ENCODE measurements around the gene PDE3A.

The PDE3A gene

GRCh38 chr12:20420557-20420956 lies 52.2 kb downstream of the PDE3A start:
- DNase-seq (ENCODE audit: insufficient read length, low spot score), result no peak
- FAIRE-seq, result no peak

GRCh38 chr12:20421421-20421820 lies 53.1 kb downstream of the PDE3A start:
- FAIRE-seq, result no peak
- no peak for DNase-seq (ENCODE audit: insufficient read length, low spot score)

- FAIRE-seq (no peak), DNase-seq (ENCODE audit: insufficient read length, low spot score) (no peak)
These were observed 55.2 kb downstream of the PDE3A start for GRCh38 chr12:20423557-20423956.

- FAIRE-seq, result no peak
- no peak for DNase-seq (ENCODE audit: insufficient read length, low spot score)
These were observed 56.5 kb downstream of the PDE3A start for GRCh38 chr12:20424841-20425240.

- DNase-seq (ENCODE audit: insufficient read length, low spot score), result no peak
- no peak for FAIRE-seq
These were observed 57.9 kb downstream of the PDE3A start for GRCh38 chr12:20426191-20426590.

GRCh38 chr12:20426957-20427356 lies 58.6 kb downstream of the PDE3A start:
- no peak for FAIRE-seq
- DNase-seq (ENCODE audit: insufficient read length, low spot score), result no peak

- FAIRE-seq (no peak), DNase-seq (ENCODE audit: insufficient read length, low spot score) (no peak)
These were observed 61.5 kb downstream of the PDE3A start for GRCh38 chr12:20429852-20430251.

- no peak for DNase-seq (ENCODE audit: insufficient read length, low spot score)
- FAIRE-seq, result no peak
These were observed 64.0 kb downstream of the PDE3A start for GRCh38 chr12:20432290-20432689.

GRCh38 chr12:20434996-20435395 lies 66.7 kb downstream of the PDE3A start:
- FAIRE-seq, result no peak
- no peak for DNase-seq (ENCODE audit: insufficient read length, low spot score)

GRCh38 chr12:20436316-20436715 lies 68.0 kb downstream of the PDE3A start:
- FAIRE-seq (no peak), DNase-seq (ENCODE audit: insufficient read length, low spot score) (no peak)

- DNase-seq (ENCODE audit: insufficient read length, low spot score) (no peak), FAIRE-seq (no peak)
These were observed 70.0 kb downstream of the PDE3A start for GRCh38 chr12:20438299-20438779.

- FAIRE-seq (no peak), DNase-seq (ENCODE audit: insufficient read length, low spot score) (no peak)
These were observed 71.3 kb downstream of the PDE3A start for GRCh38 chr12:20439626-20440025.

- DNase-seq (ENCODE audit: insufficient read length, low spot score), result no peak
- no peak for FAIRE-seq
These were observed 72.1 kb downstream of the PDE3A start for GRCh38 chr12:20440408-20440807.

GRCh38 chr12:20442322-20442721 lies 74.0 kb downstream of the PDE3A start:
- DNase-seq (ENCODE audit: insufficient read length, low spot score) (no peak), FAIRE-seq (no peak)

GRCh38 chr12:20443255-20443654 lies 74.9 kb downstream of the PDE3A start:
- no peak for DNase-seq (ENCODE audit: insufficient read length, low spot score)

GRCh38 chr12:20443792-20444191 lies 75.5 kb downstream of the PDE3A start:
- FAIRE-seq (no peak), DNase-seq (ENCODE audit: insufficient read length, low spot score) (no peak)

More at GRCh38 chr12:20443255-20443654, 74.9 kb downstream of the PDE3A start:
- FAIRE-seq, result no peak

- FAIRE-seq, result no peak
- DNase-seq (ENCODE audit: insufficient read length, low spot score), result no peak
These were observed 76.3 kb downstream of the PDE3A start for GRCh38 chr12:20444595-20445170.

GRCh38 chr12:20445687-20446086 lies 77.3 kb downstream of the PDE3A start:
- DNase-seq (ENCODE audit: insufficient read length, low spot score) (no peak), FAIRE-seq (no peak)

GRCh38 chr12:20446836-20447235 lies 78.5 kb downstream of the PDE3A start:
- FAIRE-seq (no peak), DNase-seq (ENCODE audit: insufficient read length, low spot score) (no peak)

GRCh38 chr12:20448781-20449180 lies 80.4 kb downstream of the PDE3A start:
- FAIRE-seq, result no peak
- no peak for DNase-seq (ENCODE audit: insufficient read length, low spot score)

- no peak for FAIRE-seq
- no peak for DNase-seq (ENCODE audit: insufficient read length, low spot score)
These were observed 82.3 kb downstream of the PDE3A start for GRCh38 chr12:20450591-20451180.

- DNase-seq (ENCODE audit: insufficient read length, low spot score), result no peak
- FAIRE-seq, result no peak
These were observed 83.4 kb downstream of the PDE3A start for GRCh38 chr12:20451761-20452160.

Measured in GM19239 (cell line).